Activated naive CD4-positive, alpha-beta T cell treated with anti-CD3 and anti-CD28 coated beads, Interleukin-2, amount 10 ng/mL, durations not matched to agents 7 days and 5 days (primary cell): ENCODE data around the gene EBF4.
"Not testable (repeated sequence)": the region's sequence is repeated elsewhere in the genome, so short reads cannot be mapped to it uniquely, and the experiment has no call there.

Source experiments
- CTCF ChIA-PET: fragments of 350-600 bp; sonication (Branson Sonifier 250); formaldehyde crosslinking; loops from one replicate; lab custom pipeline; 2021; ENCODE audit warnings: antibody characterized with exemption; lab: Charles Lee
- DNase-seq: peaks from one replicate; pipeline ENCODE4 v3.0.0-alpha.2; 2020
- H3K27ac Mint-ChIP-seq: one replicate; pipeline ENCODE4 v1.8.0; 2021; ENCODE audit warnings: mild to moderate bottlenecking, moderate library complexity, mixed read lengths
- H3K27me3 Mint-ChIP-seq: one replicate; pipeline ENCODE4 v1.8.0; 2021; ENCODE audit warnings: mild to moderate bottlenecking, mixed read lengths
- H3K36me3 Mint-ChIP-seq: one replicate; pipeline ENCODE4 v1.8.0; 2021; ENCODE audit warnings: mixed read lengths
- H3K4me1 Mint-ChIP-seq: one replicate; pipeline ENCODE4 v1.8.0; 2021; ENCODE audit warnings: mixed read lengths
- H3K4me3 Mint-ChIP-seq: one replicate; pipeline ENCODE4 v1.8.0; 2021; ENCODE audit warnings: mild to moderate bottlenecking, moderate library complexity, mixed read lengths
- H3K9me3 Mint-ChIP-seq: one replicate; pipeline ENCODE4 v1.8.0; 2021; ENCODE audit warnings: mixed read lengths

Gene EBF4

DNA sequence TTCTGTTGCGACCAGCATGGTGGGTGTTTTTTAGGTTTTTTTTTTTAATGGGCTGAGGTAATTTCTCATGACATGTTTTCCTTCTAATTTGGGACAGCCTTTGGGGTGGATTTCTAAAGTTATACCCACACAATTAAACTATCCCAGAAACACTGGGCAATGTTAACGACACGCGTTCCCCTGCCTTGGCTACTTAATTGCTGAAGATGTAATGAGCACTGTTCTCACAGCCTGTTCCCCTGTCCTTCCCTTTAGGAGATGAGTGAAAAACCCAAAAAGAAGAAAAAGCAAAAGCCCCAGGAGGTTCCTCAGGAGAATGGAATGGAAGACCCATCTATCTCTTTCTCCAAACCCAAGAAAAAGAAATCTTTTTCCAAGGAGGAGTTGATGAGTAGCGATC, 34.9 kb upstream of the EBF4 start:
- Mint-ChIP-seq H3K9me3 (no peaks in the 10 kb centered on the region), H3K4me1 (peaks cover 68% of the 10 kb centered on the region), H3K27ac (no peak overlapping the region), H3K4me3 (no peak overlapping the region), H3K36me3 (peaks cover 79% of the 10 kb centered on the region), H3K27me3 (no peaks in the 10 kb centered on the region)
- no peak for DNase-seq
- CTCF ChIA-PET = interaction anchor here (0.6 kb wide), 1 partner anchor 251 kb away, joined by 3 read pairs; no protein-coding TSS in a partner anchor

GRCh38 chr20:2658414-2659354, 33.9 kb upstream of the EBF4 start:
- H3K27me3 Mint-ChIP-seq = no peaks in the 10 kb centered on the region
- CTCF ChIA-PET = no interaction called here
- peaks cover 74% of the 10 kb centered on the region for H3K36me3 Mint-ChIP-seq
- H3K4me3 Mint-ChIP-seq = no peak overlapping the region
- H3K4me1 Mint-ChIP-seq = peaks cover 70% of the 10 kb centered on the region
- H3K9me3 Mint-ChIP-seq = no peaks in the 10 kb centered on the region
- no peak for DNase-seq
- peak overlapping the region; percentile 78 for H3K27ac Mint-ChIP-seq

DNA sequence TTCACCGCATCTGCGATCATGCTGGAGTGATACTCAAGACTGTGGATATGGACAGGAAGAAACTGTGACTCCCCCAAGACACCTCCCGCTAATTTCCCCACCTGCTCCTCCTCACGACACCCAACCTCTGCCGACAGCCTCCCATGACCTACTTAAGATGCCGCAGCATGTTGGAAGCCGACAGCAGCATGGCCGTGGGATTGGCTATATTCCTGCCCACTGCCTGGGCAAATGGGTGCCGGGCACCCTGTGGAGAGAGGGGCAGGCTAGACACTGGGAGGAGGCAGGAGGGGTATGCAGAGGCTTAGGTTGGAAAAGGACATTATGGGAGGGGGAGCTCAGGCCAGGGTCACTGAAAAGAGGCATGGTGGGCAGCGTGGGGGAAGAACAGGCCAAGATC, 33.0 kb upstream of the EBF4 start:
- H3K27ac Mint-ChIP-seq = no peak overlapping the region
- CTCF ChIA-PET = no interaction called here
- H3K4me1 Mint-ChIP-seq = peaks cover 67% of the 10 kb centered on the region
- peaks cover 68% of the 10 kb centered on the region for H3K36me3 Mint-ChIP-seq
- DNase-seq = no peak
- H3K27me3 Mint-ChIP-seq = no peaks in the 10 kb centered on the region
- no peaks in the 10 kb centered on the region for H3K9me3 Mint-ChIP-seq
- no peak overlapping the region for H3K4me3 Mint-ChIP-seq

GRCh38 chr20:2663364-2663886, 29.2 kb upstream of the EBF4 start:
- no peak for DNase-seq
- H3K36me3 Mint-ChIP-seq = peaks cover 34% of the 10 kb centered on the region
- peak overlapping the region; percentile 90 for H3K4me3 Mint-ChIP-seq
- CTCF ChIA-PET = interaction anchor here (2.1 kb wide), 1 partner anchor 9 kb away, joined by 6 read pairs; no protein-coding TSS in a partner anchor
- no peaks in the 10 kb centered on the region for H3K27me3 Mint-ChIP-seq
- H3K9me3 Mint-ChIP-seq = no peaks in the 10 kb centered on the region
- H3K27ac Mint-ChIP-seq = peak overlapping the region; percentile 95
- peaks cover 39% of the 10 kb centered on the region for H3K4me1 Mint-ChIP-seq

DNA sequence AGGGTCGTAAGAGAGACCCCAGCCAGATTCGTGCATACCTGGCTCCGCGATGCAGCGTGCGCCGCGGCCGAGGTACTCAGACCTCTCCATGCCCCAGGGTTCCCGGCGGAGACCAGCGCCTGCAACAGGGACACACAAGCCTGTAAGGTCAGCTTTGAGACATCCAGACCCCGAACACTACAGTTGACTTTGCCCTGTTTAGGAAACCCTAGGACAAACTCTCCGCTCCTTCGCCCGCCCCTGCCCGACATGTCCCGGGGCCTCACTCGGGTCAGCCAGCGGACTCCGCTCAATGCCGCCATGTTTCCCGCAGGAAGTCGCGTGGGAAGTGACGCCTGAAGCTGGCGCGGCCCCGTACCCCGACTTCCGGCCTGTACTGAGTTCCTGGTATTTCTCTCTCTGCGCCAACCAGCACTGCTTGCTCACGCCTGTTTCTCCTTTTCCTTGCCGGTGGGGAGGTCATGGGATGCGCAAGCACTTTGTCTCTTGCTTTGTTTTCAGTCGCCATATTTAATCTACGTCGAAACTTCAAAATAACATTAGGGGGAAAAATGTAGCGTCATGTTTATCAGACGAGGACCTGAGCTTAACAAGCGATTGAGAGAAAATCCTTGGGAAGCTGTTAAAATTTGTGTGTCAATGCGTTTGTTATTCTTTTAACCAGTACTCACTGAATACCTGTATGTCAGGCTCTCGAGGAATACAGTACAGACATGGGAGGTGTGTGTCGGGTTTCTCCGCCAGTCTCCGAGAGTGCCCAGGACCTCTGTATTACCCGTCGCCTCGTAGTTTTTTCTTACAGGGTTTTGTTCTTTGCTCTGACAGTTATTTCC, 28.5 kb upstream of the EBF4 start, which contains the start of gene IDH3B:
Gene IDH3B, minus strand, starts transcription at position 330 of the 833 bp plus-strand sequence. Its CDS starts 28 bp downstream, at position 302.
- no peaks in the 10 kb centered on the region for H3K27me3 Mint-ChIP-seq
- CTCF ChIA-PET = interaction anchor here (2.1 kb wide), 1 partner anchor 9 kb away, joined by 6 read pairs; no protein-coding TSS in a partner anchor

DNA sequence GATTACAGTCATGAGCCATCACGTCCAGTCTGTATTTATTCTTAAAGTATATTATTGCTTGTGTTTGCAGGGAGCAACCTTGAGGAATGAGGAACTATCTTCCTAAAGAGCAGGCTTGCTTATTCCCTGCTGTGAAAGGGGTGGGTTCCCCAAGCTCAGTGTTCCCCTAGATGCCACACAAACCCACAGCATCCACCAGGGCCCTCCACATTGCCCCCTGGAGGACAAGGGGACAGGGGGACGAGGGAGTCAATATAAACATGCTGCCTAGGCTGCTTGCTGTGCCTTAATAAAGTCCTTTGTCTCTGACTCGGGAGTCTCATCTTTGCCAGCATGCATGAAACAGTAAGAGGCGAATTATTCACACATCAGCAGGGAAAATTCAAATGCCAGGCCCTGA, 20.6 kb upstream of the EBF4 start:
- Mint-ChIP-seq H3K27me3 (peaks cover 24% of the 10 kb centered on the region), H3K36me3 (no peaks in the 10 kb centered on the region), H3K27ac (no peak overlapping the region), H3K4me3 (no peak overlapping the region), H3K9me3 (no peaks in the 10 kb centered on the region), H3K4me1 (no peaks in the 10 kb centered on the region)
- DNase-seq = no peak
- CTCF ChIA-PET = interaction anchor here (0.8 to 2.0 kb wide), 2 partner anchors 17 to 18 kb away, joined by 3 to 5 read pairs; no protein-coding TSS in a partner anchor

More for the DNA sequence above, 28.5 kb upstream of the EBF4 start, which contains the start of gene IDH3B:
- peak within 1 kb of the TSS; percentile 90 for H3K4me3 Mint-ChIP-seq
- H3K4me1 Mint-ChIP-seq = peaks cover 32% of the 10 kb centered on the region
- peaks cover 27% of the 10 kb centered on the region for H3K36me3 Mint-ChIP-seq
- DNase-seq = peak; percentile 96
- H3K9me3 Mint-ChIP-seq = no peaks in the 10 kb centered on the region
- peak within 1 kb of the TSS; percentile 95 for H3K27ac Mint-ChIP-seq

GRCh38 chr20:2672446-2672845, 20.1 kb upstream of the EBF4 start:
- no peaks in the 10 kb centered on the region for H3K36me3 Mint-ChIP-seq
- CTCF ChIA-PET = interaction anchor here (2.5 kb wide), 1 partner anchor 22 kb away, joined by 8 read pairs; no protein-coding TSS in a partner anchor
- no peak overlapping the region for H3K4me3 Mint-ChIP-seq
- DNase-seq = no peak
- H3K4me1 Mint-ChIP-seq = no peaks in the 10 kb centered on the region
- no peaks in the 10 kb centered on the region for H3K9me3 Mint-ChIP-seq
- no peak overlapping the region for H3K27ac Mint-ChIP-seq
- peaks cover 24% of the 10 kb centered on the region for H3K27me3 Mint-ChIP-seq

DNA sequence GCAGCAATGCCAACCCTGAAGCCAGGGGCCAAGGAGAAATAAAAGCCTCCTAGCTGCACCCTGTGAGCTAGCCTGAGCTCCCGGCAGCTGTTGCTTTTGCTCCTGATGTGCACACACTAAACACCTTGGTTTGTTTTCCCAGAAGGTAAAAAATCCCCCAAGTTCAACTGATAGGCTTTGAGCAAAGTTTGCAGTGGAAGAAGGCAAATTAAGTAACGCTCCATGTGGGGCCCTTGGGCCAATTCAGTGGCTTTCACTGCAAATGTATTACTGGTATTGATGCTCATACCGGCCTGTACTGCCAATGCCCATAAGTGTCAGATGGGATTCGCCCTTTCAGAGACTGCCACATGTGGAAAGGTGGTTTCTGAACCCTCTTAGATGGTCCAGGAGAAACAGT, 19.1 kb upstream of the EBF4 start:
- no peak overlapping the region for H3K27ac Mint-ChIP-seq
- H3K36me3 Mint-ChIP-seq = no peaks in the 10 kb centered on the region
- H3K4me3 Mint-ChIP-seq = no peak overlapping the region
- no peaks in the 10 kb centered on the region for H3K4me1 Mint-ChIP-seq
- no peak for DNase-seq
- CTCF ChIA-PET = interaction anchor here (0.7 to 2.5 kb wide), 6 partner anchors 23 to 640 kb away, joined by 3 to 8 read pairs (median 3); no protein-coding TSS in a partner anchor
- H3K9me3 Mint-ChIP-seq = no peaks in the 10 kb centered on the region
- H3K27me3 Mint-ChIP-seq = peaks cover 24% of the 10 kb centered on the region

DNA sequence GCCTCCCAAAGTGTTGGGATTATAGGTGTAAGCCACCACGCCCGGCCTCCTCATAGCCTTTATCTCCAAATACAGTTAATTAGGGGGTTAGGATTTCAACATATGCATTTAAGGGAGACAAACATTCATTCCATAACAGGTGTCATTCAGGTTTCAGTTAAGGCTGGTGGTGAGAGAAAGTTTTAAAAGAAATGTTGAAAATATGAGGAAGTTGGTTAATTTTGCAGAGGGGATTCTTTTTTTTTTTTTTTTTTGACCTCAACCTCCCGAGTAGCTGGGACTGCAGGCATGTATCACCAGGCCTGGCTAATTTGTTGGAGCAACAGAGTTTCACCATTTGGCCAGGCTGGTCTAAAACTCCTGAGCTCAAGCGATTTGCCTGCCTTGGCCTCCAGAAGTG, 12.5 kb upstream of the EBF4 start:
- Mint-ChIP-seq H3K9me3 (no peaks in the 10 kb centered on the region), H3K27me3 (peaks cover 32% of the 10 kb centered on the region), H3K36me3 (no peaks in the 10 kb centered on the region), H3K4me3 (no peak overlapping the region), H3K27ac (no peak overlapping the region), H3K4me1 (peaks cover 2% of the 10 kb centered on the region)
- CTCF ChIA-PET = no interaction called here
- DNase-seq = no peak

DNA sequence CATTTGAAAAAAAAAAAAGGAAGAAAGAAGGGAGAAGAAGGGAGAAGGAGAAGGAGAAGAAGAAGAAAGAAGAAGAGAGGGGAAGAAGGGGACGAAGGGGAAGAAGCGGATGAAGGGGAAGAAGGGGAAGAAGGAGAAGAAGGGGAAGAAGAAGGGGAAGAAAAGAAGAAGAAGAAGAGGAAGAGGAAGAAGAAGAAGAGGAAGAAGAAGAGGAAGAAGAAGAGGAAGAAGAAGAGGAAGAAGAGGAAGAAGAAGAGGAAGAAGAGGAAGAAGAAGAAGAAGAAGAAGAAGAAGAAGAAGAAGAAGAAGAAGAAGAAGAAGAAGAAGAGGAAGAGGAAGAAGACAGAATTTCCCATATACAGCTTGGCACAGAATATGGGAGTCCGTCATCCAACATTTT, 10.5 kb upstream of the EBF4 start:
- not testable (repeated sequence) for H3K27ac Mint-ChIP-seq, H3K9me3 Mint-ChIP-seq, H3K36me3 Mint-ChIP-seq

GRCh38 chr20:2684817-2685216, 7.8 kb upstream of the EBF4 start:
- H3K9me3 Mint-ChIP-seq, H3K27ac Mint-ChIP-seq, DNase-seq, H3K4me3 Mint-ChIP-seq, H3K36me3 Mint-ChIP-seq: not testable (repeated sequence)
- Mint-ChIP-seq H3K4me1 (peaks cover 18% of the 10 kb centered on the region), H3K27me3 (peaks cover 56% of the 10 kb centered on the region)
- CTCF ChIA-PET = interaction anchor here (0.7 to 5.4 kb wide), 4 partner anchors 56 to 83 kb away, joined by 3 to 58 read pairs (median 6); no protein-coding TSS in a partner anchor

More for the DNA sequence above, 10.5 kb upstream of the EBF4 start:
- peaks cover 38% of the 10 kb centered on the region for H3K27me3 Mint-ChIP-seq
- DNase-seq, H3K4me3 Mint-ChIP-seq, CTCF ChIA-PET, H3K4me1 Mint-ChIP-seq: not testable (repeated sequence)

DNA sequence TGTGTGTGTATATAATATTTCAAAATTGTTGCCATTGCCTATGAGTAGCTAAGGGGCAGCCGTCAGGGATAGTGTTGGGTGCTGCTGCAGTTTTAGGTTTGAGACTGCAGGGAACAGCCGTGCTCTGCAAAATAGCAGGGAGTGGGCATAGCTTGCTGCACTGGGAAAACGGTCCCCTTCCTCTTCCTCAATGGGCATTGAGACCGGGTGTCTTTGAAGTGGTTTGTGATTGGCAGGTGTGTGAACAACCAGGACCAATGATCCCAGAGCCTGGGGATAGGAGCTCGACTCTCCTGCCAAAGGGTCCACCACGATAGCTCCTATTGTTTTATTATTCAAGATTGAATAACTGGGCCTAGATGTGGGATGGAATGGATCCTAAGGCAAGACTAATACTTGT, 5.1 kb upstream of the EBF4 start:
- no peak overlapping the region for H3K27ac Mint-ChIP-seq
- CTCF ChIA-PET = interaction anchor here (0.6 to 5.4 kb wide), 17 partner anchors 9 to 366 kb away, joined by 3 to 58 read pairs (median 7); partner anchors contain the start of gene NOP56
- H3K4me1 Mint-ChIP-seq = peaks cover 28% of the 10 kb centered on the region
- H3K4me3 Mint-ChIP-seq = no peak overlapping the region
- H3K36me3 Mint-ChIP-seq = peaks cover 7% of the 10 kb centered on the region
- H3K9me3 Mint-ChIP-seq = no peaks in the 10 kb centered on the region
- no peak for DNase-seq
- H3K27me3 Mint-ChIP-seq = peaks cover 64% of the 10 kb centered on the region

GRCh38 chr20:2688041-2688591, 4.5 kb upstream of the EBF4 start:
- Mint-ChIP-seq H3K4me1 (peaks cover 28% of the 10 kb centered on the region), H3K27me3 (peaks cover 60% of the 10 kb centered on the region), H3K27ac (no peak overlapping the region), H3K4me3 (no peak overlapping the region), H3K36me3 (peaks cover 7% of the 10 kb centered on the region), H3K9me3 (no peaks in the 10 kb centered on the region)
- DNase-seq = peak; percentile 86
- CTCF ChIA-PET = interaction anchor here (0.6 to 5.4 kb wide), 23 partner anchors 8 to 365 kb away, joined by 3 to 58 read pairs (median 5); partner anchors contain the start of gene NOP56
